Pancreas (tissue), 10 donors: ENCODE measurements around the gene TP53BP1. TPM values are rescaled to one million over a fixed set of nuclear protein-coding genes. Genes with fewer than 3 reads are reported as not detected.

Experiments used
- ATAC-seq, 4 donors: fragments of 200-7000 bp; cut with Tn5 transposase; one replicate each; pipeline versions ENCODE4 v1.8.0 to v1.9.1; 2020; ENCODE audit warnings: mild to moderate bottlenecking in 4 of 4, moderate library complexity in 4 of 4
- DNase-seq, 6 donors: peaks; one replicate each; pipeline ENCODE4 v3.0.0-alpha.2; 2020
- FAIRE-seq: peaks from 2 replicates; lab custom pipeline; 2012; peaks lifted over from hg19 to GRCh38; lab: Jason Lieb, UNC
- H3K27ac ChIP-seq, 4 donors: fragments of 200-600 bp; sonication (generic); 1 replicate in 3 of 4; 2 replicates in 1 of 4; pipeline versions ENCODE4 v1.5.0 to v1.8.0; 2020
- H3K27me3 ChIP-seq, 4 donors: fragments of 200-600 bp; one replicate each; pipeline ENCODE4 v1.8.0; 2021
- H3K36me3 ChIP-seq, 3 donors: fragments of 200-600 bp; sonication (generic) in 1 of 3; one replicate each; pipeline versions ENCODE4 v1.5.0 to v1.8.0; 2020 to 2021
- H3K4me1 ChIP-seq, 3 donors: fragments of 200-600 bp; one replicate each; pipeline ENCODE4 v1.8.0; 2021
- H3K4me3 ChIP-seq, 4 donors: fragments of 200-600 bp; sonication (generic) in 2 of 4; one replicate each; pipeline versions ENCODE4 v1.5.0 to v1.8.0; 2020 to 2021
- H3K9me3 ChIP-seq, 4 donors: fragments of 200-600 bp; one replicate each; pipeline ENCODE4 v1.8.0; 2021
- CTCF ChIP-seq, 4 donors: fragments of 200-600 bp; sonication (generic) in 3 of 4; IDR thresholded peaks; one replicate each; pipeline versions ENCODE4 v1.5.0 to v1.8.0; 2021; ENCODE audit warnings: antibody characterized with exemption in 4 of 4
- WGBS, 2 donors: extraction: QIAGEN DNeasy Blood & Tissue Kit; methylation state at CpG; one replicate each; pipeline ENCODE4 v1.1.7; 2013; 5-methylcytosine and 5-hydroxymethylcytosine counted together
- intact Hi-C, 3 donors: fragments of 100-400 bp; cut with DNase I; formaldehyde crosslinking; loops; one replicate each; pipeline versions ENCODE4 v1.11.1 to v1.14.2; 2022
- polyA plus RNA-seq, 2 donors: library from polyadenylated mRNA; stranded (reverse); fragments of 200-250 nt; gene quantifications; one replicate each; pipeline ENCODE4 v1.2.3, GENCODE V29; 2013
- total RNA-seq, 6 donors: library from RNA; stranded (reverse); fragmentation: NEBNext Ultra II Directional in 4 of 6; extraction: Animal tissue kit (Norgen Biotek cat#: 25700) in 4 of 6; gene quantifications; one replicate each; pipeline versions ENCODE4 v1.2.1 to v1.2.4, GENCODE V29; 2021 to 2023
- donor health status: healthy with polysubstance abuse.
- donor health status: DM: no; HTN: no; CAD: no; lungs with moderate emphysema.
- donor health status: DM: no; HTN: no; CAD: no.
- donor health status: control.
- donor health status: control.
- donor health status: Bipolar disorder and iron deficiency.
- donor health status: DM: yes; HTN: yes; CAD: no.
- donor health status: DM: no; HTN: no; CAD: no.
- donor health status: DM: no; HTN: no; CAD: no.
- donor health status: DM: yes; HTN: yes; CAD: no.

Gene TP53BP1
- total and polyA plus RNA-seq, 8 donors: 12.4 to 31.8 (median 15.2) TPM

DNA sequence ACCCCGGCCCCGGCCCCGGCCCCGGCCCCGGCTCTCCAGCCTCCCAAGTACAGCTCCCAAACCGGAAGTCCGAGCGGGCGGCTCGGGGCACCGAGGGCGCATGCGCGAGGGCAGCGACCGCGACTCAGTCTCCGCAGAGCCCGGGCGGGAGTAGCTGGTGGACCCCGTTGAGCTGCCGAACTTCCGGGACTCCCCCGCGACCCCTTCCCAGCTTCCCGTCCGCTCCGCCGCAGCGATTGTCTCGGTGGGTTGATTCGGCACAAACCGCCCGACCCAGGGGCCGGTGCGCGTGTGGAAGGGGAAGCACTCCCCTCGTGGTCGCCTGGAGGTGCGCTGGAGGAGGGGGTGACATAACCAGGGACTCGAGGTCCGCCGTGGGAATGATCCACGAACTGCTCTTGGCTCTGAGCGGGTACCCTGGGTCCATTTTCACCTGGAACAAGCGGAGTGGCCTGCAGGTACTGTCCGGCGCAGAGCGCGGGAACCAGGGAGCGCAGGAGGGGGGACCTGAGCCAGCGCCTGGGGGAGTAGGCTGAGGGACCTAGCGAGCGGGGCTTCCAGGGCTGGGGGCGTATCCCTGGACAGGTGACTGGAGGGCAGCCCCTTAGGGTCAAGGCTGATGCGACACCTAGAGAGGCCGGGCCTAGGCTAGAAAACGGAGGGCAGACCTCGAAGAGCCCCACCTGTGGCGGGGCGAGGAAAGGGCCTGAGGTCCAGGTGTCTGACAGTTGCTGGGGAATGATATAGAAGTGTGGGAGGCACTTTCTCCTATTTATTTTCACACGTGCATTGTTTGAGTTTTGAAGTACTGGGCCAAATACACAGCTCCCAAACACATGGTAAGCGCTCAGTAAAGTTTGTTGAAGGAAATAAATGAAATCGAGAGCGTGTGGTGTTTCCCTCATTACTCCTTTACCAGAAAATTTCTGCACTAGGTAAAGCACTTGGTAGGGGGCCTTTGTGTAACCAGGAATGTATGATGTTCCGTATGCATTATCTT, 121.7 kb downstream of the TP53BP1 start, which contains the start of the genes TUBGCP4 and ZSCAN29:
TUBGCP4 (plus strand) TSS at position 127 of the 1,000 bp plus-strand sequence; CDS start at position 381, 254 bp downstream.
ZSCAN29 (minus strand) TSS at position 69 of the 1,000 bp plus-strand sequence. CDS start 1,130 bp downstream, outside the sequence.
- peak within 1 kb of the TSS; percentile 55 to 88 (median 73) for H3K4me3 ChIP-seq
- no peaks in the 10 kb centered on the region for H3K27me3 ChIP-seq
- DNase-seq (peak; percentile 64 to 95 (median 85)), FAIRE-seq (no peak), ATAC-seq (peak; percentile 93 to 98 (median 96))
- 1% methylated on average over 50 to 66 of the region's 66 CpGs for WGBS, 2 donors
- intact Hi-C loops: no loop called here
- peak in 3 of 4 donors; percentile 15 to 22 (median 17) for TF ChIP-seq CTCF (IDR thresholded peaks at IDR 0.05)
- H3K27ac ChIP-seq: peak within 1 kb of the TSS; percentile 42 to 73 (median 49)
- H3K4me1 ChIP-seq: peaks cover 7 to 17% (median 13%) of the 10 kb centered on the region in 3 donors
- H3K9me3 ChIP-seq: no peaks in the 10 kb centered on the region
- peaks cover 0 to 13% (median 0%) of the 10 kb centered on the region in 3 donors for H3K36me3 ChIP-seq

- 0 to 1% methylated on average over 42 to 45 of the region's 45 CpGs for WGBS, 2 donors
- no peaks in the 10 kb centered on the region for H3K9me3 ChIP-seq
- H3K4me3 ChIP-seq: peak overlapping the region; percentile 55 to 88 (median 73)
- DNase-seq (peak in 2 of 6 donors; percentile 3 to 24), ATAC-seq (peak; percentile 47 to 75 (median 60)), FAIRE-seq (no peak)
- intact Hi-C loops: no loop called here
- H3K4me1 ChIP-seq: peaks cover 7 to 17% (median 13%) of the 10 kb centered on the region in 3 donors
- H3K36me3 ChIP-seq: peaks cover 0 to 21% (median 0%) of the 10 kb centered on the region in 3 donors
- H3K27ac ChIP-seq: peak overlapping the region; percentile 42 to 73 (median 49)
- H3K27me3 ChIP-seq: no peaks in the 10 kb centered on the region
- TF ChIP-seq CTCF (IDR thresholded peaks at IDR 0.05): no peak
These were observed 122.5 kb downstream of the TP53BP1 start for GRCh38 chr15:43370310-43370974.

DNA sequence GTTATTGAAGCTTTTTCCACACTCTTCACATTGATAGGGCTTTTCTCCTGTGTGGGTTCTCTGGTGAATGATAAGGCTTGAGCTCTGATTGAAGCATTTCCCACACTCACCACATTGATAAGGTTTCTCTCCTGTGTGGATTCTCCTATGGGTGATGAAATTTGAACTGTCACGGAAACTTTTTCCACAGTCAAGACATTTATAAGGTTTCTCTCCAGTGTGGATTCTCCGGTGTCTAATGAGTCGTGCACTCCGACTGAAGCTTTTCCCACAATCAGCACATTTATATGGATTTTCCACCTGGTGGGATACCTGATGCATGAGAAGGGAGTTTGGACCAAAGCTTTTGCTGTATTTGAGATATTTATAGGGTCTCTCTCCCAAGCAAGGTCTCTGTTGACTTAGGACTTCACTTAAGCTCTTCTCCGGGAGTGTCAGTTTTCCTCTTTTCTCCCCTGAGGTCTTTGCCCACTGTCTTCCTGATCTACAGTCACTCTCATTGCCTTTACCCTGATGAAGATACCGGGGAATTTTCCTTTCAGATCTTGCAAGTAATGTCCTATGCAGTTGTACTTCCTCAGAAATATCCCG, 131.5 kb downstream of the TP53BP1 start:
- Histone ChIP-seq H3K36me3 (peaks cover 13 to 70% (median 17%) of the 10 kb centered on the region in 3 donors), H3K27me3 (no peaks in the 10 kb centered on the region), H3K27ac (no peak overlapping the region), H3K9me3 (no peaks in the 10 kb centered on the region), H3K4me3 (no peak overlapping the region), H3K4me1 (no peaks in the 10 kb centered on the region)
- ATAC-seq: no peak
- no peak for TF ChIP-seq CTCF (IDR thresholded peaks at IDR 0.05)
- intact Hi-C loops: no loop called here
- FAIRE-seq: no peak
- 97 to 98% methylated on average over 7 of the region's 7 CpGs for WGBS, 2 donors
- no peak for DNase-seq

DNA sequence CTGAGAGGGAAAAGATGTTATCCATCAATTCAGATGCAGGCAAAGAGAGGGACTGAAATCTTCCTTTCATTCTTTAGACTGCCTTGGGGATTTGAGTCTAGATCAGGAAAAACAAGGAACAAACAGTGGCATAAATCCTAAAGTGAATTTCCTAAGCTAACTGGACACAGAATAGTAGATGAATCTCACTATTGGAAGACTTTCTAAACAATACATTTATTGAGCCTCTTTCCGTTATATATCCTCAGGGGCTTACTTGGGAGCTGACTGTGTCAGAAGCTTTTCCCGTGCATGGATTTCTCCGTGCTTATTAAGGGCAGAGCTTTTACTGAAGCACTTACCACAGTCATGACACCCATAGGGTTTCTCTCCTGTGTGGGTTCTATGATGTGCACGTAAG, 132.1 kb downstream of the TP53BP1 start:
- ATAC-seq (no peak), DNase-seq (no peak), FAIRE-seq (no peak)
- TF ChIP-seq CTCF (IDR thresholded peaks at IDR 0.05): no peak
- Histone ChIP-seq H3K36me3 (peaks cover 13 to 64% (median 17%) of the 10 kb centered on the region in 3 donors), H3K4me3 (no peak overlapping the region), H3K27me3 (no peaks in the 10 kb centered on the region), H3K9me3 (no peaks in the 10 kb centered on the region), H3K27ac (no peak overlapping the region), H3K4me1 (no peaks in the 10 kb centered on the region)
- 88 to 100% methylated on average over 4 of the region's 4 CpGs for WGBS, 2 donors
- intact Hi-C loops: no loop called here

Other genes starting within 250 kb of the TP53BP1 start
- gene TGM5, start 226.2 kb downstream of the TP53BP1 start, total RNA-seq: not detected
- gene TGM5, start 226.2 kb downstream of the TP53BP1 start, polyA plus RNA-seq: not detected
- not detected for gene TGM7, start 190.9 kb downstream of the TP53BP1 start, total RNA-seq
- not detected for gene TGM7, start 190.9 kb downstream of the TP53BP1 start, polyA plus RNA-seq
- 1 to 10 TPM; 1.9 to 5.0 (median 3.9) TPM for gene LCMT2, start 162.6 kb downstream of the TP53BP1 start, total RNA-seq
- 1 to 10 TPM; 1.7 to 4.4 TPM for gene LCMT2, start 162.6 kb downstream of the TP53BP1 start, polyA plus RNA-seq
- gene ZSCAN29, start 122.1 kb downstream of the TP53BP1 start, total RNA-seq: 10 to 100 TPM; 11.2 to 18.8 (median 13.4) TPM
- gene ZSCAN29, start 122.1 kb downstream of the TP53BP1 start, polyA plus RNA-seq: 1 to 10 TPM; 7.0 to 7.8 TPM
- gene TUBGCP4, start 122.1 kb downstream of the TP53BP1 start, total RNA-seq: 10 to 100 TPM in 2 of 6 donors, 1 to 10 TPM in 4; 7.0 to 14.8 (median 9.6) TPM
- gene TUBGCP4, start 122.1 kb downstream of the TP53BP1 start, polyA plus RNA-seq: 1 to 10 TPM; 4.8 to 4.9 TPM
- 1 to 10 TPM in 3 of 6 donors, under 1 TPM in 3; 0.59 to 4.1 (median 1.6) TPM for gene MAP1A, start 24.5 kb upstream of the TP53BP1 start, total RNA-seq
- gene MAP1A, start 24.5 kb upstream of the TP53BP1 start, polyA plus RNA-seq: 1 to 10 TPM; 1.3 to 1.7 TPM
- 10 to 100 TPM; 13.3 to 39.9 (median 17.2) TPM for gene PPIP5K1, start 97.1 kb upstream of the TP53BP1 start, total RNA-seq
- 10 to 100 TPM; 11.3 to 16.0 TPM for gene PPIP5K1, start 97.1 kb upstream of the TP53BP1 start, polyA plus RNA-seq
- gene CKMT1B, start 100.9 kb upstream of the TP53BP1 start, total RNA-seq: 1 to 10 TPM in 5 of 6 donors, under 1 TPM in 1; 0.97 to 3.5 (median 3.1) TPM
- 1 to 10 TPM; 2.7 to 8.5 TPM for gene CKMT1B, start 100.9 kb upstream of the TP53BP1 start, polyA plus RNA-seq
- under 1 TPM in 5 of 6 donors, not detected in 1; 0.28 to 0.43 (median 0.32) TPM for gene STRC, start 125.6 kb upstream of the TP53BP1 start, total RNA-seq
- under 1 TPM; 0.46 to 0.82 TPM for gene STRC, start 125.6 kb upstream of the TP53BP1 start, polyA plus RNA-seq
- 1 to 10 TPM; 1.2 to 4.2 (median 1.9) TPM for gene CATSPER2, start 155.7 kb upstream of the TP53BP1 start, total RNA-seq
- 1 to 10 TPM; 8.3 to 9.9 TPM for gene CATSPER2, start 155.7 kb upstream of the TP53BP1 start, polyA plus RNA-seq
- 1 to 10 TPM in 5 of 6 donors, under 1 TPM in 1; 0.93 to 4.6 (median 3.6) TPM for gene CKMT1A, start 200.7 kb upstream of the TP53BP1 start, total RNA-seq
- gene CKMT1A, start 200.7 kb upstream of the TP53BP1 start, polyA plus RNA-seq: 1 to 10 TPM; 2.0 to 6.7 TPM